Activated gamma-delta T cell (primary cell): ENCODE measurements around the gene ZNF606.
A peak's percentile ranks its signal among the peaks of the same experiment; 100 is the strongest.

Source experiments
- DNase-seq: peaks from one replicate; lab custom pipeline; 2025; lab: John Stamatoyannopoulos, UW
- total RNA-seq, 2 donors: gene quantifications; one replicate each; lab custom pipeline; 2026; lab: John Stamatoyannopoulos, UW

ZNF606 gene
- total RNA-seq, result 32.8 to 42.7 reads per million in 2 donors

DNA sequence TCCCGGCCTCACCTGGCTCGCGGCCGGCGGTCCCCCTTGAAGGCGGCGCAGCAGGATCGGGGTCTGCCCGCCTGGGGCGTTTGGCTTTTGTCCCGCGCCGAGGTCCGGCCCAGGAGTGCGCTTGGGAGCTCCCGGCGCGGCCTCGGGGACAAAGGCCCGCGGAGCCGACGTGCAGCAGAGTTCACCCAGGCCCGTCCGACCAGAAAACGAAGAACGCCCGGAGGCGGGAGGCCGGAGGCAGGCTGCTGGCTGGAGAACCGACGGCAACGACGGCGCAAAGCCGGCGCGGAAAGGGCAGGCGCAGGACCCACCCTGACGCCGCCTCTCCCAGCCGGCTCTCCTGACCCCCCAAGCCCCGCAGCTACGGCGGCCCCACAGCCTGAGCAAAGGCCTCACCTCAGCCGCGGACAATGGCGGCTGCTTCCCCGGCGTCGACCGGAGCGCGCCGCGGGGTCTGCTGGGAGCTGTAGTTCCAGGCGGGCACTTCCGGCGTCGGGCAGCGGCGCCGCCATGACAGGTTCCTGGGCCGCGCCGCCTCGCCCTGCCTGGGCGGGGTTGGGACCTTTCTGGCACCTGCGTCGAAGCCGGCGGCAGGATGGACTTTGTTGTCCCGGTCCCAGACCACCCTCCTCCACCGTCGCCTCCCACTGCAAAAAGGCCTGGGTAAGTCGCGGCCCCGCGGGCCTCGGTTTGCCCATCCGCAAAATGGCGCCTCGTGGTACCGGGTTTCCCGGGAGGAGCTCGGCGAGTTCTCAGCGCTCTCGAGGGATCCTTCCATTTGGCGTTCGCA, at the start of gene ZNF606:
Gene ZNF606, minus strand, starts transcription at position 437 of the 790 bp plus-strand sequence. CDS start 1,501 bp downstream, outside the sequence.
- DNase-seq, result peak; percentile 77

DNA sequence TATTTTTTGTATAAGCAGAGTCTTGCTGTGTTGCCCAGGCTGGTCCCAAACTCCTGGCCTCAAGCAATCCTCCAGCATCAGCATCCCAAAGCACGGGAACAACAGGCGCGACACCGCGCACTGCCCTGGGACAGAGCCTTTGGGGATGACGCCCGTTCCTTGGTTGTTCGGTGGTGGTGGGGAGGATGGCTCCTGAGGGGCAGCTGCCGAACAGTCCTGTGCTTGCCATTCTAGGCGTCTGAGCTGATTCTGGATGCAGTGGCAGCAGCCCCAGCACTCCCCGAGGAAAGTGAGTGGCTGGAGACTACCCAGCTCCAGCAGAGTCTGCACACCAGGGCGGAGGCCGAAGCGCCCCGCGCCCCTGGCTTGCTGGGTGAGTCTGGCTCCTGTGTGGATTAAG, 49.6 kb upstream of the ZNF606 start:
- no peak for DNase-seq

DNA sequence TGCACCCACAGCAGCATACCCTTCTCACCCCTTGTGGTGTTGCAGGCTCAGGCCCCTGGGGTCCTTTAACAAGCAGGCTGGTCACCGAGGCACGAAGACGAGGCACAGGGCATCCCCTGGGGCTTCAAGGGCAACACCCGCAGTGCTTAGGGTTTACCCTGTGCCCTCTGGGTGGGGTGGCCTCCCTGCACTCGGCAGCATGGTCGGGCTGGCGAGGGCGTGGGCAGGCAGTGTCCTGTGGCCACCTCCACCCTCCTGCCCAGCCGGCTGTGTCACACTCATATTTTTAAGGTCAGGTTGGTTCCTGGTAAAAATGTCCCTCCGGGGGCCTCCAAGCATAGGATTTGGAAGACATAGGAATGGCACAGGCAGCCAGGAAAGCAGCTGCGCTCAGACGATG, 45.1 kb upstream of the ZNF606 start:
- DNase-seq, result no peak

DNA sequence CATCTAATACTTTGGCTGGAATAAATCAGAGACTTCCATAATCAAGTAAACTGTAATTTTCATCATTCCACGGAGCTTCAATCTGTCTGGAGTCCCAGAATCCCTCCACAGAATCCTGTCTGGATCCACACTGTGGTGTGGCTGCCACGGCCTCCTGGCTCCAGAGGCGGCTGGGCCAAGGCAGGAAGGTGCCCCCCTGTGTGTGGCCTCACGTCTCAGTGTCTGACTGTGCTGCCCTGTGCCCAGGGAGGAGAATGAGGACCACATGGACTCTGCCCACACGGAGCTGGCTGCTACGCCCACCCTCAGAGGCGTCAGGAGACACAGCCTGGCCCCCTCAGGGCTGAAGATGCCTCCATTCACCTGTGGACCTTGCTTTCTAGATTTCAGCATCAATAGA, 44.2 kb upstream of the ZNF606 start:
- no peak for DNase-seq

DNA sequence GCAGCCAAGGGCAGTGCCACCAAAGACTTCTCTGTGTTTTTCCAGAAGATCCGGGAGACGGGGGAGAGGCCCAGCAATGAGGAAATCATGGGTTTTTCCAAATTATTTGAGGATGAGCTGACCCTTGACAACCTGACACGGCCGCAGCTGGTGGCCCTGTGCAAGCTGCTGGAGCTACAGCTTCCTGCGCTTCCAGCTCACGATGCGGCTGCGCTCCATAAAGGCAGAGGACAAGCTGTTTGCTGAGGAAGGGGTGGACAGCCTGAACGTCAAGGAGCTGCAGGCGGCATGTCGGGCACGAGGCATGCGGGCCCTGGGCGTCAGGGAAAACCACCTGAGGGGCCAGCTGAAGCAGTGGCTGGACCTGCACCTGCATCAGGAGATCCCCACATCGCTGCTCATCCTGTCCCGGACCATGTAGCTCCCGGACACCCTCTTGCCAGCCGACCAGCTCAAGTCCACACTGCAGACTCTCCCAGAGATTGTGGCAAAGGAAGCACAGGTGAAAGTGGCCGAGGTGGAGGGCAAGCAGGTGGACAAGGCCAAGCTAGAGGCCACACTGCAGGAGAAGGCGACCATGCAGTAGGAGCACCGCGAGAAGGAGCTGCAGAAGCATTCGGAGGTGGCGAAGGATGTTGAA, 42.9 kb upstream of the ZNF606 start:
- no peak for DNase-seq

DNA sequence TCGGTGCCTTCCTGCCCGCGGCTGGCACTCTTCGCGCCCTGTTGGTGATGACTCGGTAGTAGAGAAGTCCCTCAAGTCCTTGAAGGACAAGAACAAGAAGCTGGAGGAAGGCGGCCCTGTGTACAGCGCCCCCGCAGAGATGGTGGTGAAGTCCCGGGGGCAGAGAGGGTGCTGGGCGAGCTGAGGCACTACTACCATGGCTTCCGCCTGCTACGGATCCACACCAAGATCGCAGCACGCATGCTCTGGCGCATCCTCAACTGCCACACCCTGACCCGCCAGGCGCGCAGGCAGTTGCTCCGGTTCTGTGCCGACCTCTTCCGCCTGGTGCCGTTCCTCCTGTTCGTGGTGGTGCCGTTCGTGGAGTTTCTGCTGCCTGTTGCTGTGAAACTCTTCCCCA, 42.3 kb upstream of the ZNF606 start:
- DNase-seq, result no peak

DNA sequence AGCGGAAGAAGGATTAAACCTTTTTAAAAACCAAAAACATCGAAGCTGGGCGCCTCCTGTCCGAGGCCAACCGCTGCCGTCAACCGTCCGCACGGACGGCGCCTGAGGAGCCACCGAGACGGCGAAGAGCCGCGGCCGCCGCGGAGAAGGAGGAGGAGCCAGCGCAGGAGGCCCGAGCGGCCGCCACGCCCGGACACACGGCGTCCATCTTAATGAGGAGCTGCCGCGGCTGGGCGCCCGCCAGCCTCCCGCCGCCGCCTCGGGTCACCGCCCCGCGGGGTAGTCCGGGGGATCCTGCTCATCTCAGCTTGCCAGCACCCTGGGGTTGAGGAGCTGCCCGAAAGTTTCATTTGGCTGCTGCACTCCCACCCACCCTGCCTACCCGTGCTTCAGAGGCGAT, 41.8 kb upstream of the ZNF606 start:
- no peak for DNase-seq

DNA sequence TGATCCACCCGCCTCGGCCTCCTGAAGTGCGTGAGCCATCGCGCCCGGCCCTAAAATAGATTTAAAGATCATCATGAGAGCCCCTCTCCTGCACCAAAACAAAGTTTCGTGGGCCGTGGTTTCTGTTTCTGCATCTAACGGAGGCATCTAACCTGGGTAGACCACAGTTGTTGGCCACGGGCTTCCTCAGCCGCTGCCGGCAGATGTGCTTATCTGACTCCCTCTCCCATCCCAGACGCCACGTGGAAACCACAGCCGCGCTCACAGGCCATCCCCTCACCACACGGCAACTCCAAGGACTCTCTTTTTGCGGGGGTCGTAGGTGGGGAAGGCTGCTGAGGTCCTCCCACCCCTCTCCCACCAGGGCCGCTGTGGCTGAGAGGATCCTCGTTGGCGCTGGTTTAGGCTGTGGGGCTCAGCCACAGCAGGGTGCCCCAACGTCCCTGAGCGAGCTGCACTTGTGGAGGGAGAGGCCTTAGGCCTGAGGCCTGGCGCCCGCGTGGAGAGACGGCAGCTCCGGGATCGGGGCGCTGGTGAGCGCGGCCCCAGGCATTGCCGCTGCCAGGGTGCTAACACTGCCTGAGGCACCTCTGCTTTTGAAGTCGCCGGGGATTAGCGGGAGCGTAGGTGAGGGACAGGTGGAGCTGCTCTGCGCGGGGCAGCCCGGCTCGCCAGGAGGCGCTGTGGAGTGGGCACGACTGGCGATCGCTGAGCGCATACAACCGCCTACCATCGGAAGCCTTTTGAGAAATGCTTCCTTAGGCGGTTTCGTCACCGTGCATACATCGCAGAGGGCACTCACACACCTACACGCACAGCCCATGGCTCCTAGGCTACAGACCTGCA, 40.1 kb upstream of the ZNF606 start:
- no peak for DNase-seq

DNA sequence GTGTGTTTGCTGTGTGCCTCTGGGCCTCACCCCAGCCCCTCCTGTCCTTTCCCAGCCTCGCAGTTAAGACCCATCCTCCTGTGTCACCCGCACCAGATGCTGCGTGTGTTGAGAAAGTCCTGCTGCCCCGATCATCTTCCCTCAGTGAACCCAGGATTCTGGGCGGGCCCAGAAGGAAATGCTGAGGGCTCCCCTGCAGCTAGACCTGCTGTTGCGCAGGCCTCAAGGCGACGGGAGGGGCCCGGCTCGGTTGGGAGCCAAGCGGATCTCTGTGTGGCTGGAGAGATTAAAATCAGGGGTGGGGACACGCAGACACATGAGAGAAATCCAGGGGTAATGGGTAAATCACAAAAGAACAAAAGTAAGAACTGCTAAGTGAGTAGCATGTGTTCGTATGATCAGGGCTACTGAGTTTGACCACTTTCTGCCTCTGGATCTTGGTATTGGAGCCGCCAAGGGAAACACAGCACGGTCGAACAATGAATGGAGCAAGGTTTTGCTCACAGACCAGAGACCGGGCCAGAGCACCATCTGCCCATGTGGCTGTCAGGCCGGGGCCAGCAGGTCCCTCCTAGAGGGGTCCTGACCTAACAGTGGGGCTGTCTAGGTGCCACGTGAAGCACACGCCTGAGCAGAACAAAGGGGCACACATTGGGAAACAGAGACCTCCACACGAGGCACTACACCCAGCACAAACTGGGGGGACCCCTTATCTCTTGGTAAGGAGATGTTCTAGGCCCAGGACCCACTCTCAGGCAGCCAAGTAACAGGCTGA, 38.3 kb upstream of the ZNF606 start:
- no peak for DNase-seq

DNA sequence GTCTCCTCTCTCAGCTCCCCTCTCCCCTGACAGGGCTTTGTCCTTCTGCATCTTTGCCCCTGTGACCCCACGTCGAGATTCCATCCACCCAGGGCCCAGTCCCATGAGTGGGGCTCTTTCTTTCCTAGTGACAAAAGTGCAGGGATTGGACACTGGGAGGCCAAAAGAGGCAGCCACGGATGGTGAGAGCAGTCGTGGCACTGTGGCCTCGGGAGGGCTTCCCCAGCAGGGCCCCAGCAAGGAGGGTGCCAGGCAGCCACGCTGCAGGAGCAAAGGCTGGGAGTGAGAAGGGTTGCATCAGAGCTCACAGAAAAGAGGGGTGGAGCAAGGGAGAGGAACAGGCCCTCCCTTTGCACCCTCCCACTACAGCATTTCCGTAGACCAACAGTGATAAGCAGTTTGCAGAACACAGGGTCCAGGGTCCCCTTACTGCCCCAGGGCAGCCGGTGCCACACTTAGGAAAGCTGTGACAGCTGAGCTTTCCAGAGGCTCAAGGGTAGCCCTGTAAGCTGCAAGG, 36.1 kb upstream of the ZNF606 start:
- DNase-seq, result no peak

DNA sequence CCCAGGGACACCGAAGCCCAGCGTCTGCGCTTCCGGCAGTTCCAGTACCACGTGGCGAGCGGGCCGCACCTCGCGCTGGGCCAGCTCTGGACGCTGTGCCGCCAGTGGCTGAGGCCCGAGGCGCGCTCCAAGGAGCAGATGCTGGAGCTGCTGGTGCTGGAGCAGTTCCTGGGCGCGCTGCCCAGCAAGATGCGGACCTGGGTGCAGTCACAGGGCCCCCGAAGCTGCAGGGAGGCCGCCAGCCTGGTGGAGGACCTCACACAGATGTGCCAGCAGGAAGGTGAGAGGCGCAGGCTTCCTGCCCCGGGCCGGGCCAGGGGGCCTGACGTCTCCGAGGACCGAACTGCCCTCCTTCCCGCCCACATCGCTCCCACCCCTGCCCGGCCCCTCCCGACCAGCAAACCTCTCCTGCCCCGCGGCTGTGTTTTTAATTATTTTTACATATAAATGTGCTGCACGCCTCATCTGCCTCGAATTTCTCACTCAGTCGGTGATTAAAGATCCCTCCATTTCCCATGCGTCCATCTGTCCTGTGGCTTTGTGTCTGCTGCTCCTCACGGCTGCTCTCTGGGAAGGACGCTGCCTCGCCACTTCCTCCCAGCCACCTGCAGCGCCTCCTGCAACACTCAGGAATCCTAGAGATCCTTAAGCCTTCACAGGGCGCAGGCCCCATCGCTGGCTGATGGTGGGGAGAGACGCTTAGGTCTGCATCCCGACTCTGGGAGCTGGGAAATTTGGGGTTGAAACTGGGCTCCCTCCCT, 35.5 kb upstream of the ZNF606 start:
- no peak for DNase-seq

DNA sequence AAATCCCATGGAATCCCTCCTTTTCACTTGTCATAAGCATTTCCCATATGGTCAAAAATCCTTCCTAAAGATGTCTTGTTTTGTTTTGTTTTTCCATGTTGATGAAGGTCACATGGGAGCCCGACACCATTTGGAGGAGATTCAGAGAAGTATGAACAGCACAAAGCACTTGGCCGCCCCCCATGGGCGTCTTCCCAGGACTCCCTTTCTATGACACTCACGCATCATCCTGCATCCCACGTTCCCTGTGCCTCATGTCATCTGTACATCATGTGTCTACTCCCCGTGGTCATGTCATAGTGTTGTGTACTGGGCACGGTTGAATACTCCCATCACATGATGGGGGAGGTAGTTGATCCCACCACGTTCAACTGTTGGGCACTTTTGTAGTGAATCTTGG, 33.2 kb upstream of the ZNF606 start:
- no peak for DNase-seq

DNA sequence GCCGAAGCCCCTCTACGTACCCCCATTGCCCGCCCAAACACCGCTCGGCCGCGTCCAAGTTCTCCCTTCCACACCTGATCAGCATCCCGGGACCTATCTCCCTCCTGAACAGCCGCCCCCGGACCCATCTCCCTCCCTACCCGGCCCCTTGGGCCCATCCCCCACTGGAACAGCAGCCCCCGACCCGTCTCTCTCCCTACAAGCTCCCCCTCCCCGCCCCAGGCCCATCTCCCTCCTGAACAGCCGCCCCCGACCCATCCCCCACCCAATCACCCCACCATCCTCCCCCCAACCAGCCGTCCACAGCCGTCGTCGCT, 31.8 kb upstream of the ZNF606 start:
- DNase-seq, result no peak

DNA sequence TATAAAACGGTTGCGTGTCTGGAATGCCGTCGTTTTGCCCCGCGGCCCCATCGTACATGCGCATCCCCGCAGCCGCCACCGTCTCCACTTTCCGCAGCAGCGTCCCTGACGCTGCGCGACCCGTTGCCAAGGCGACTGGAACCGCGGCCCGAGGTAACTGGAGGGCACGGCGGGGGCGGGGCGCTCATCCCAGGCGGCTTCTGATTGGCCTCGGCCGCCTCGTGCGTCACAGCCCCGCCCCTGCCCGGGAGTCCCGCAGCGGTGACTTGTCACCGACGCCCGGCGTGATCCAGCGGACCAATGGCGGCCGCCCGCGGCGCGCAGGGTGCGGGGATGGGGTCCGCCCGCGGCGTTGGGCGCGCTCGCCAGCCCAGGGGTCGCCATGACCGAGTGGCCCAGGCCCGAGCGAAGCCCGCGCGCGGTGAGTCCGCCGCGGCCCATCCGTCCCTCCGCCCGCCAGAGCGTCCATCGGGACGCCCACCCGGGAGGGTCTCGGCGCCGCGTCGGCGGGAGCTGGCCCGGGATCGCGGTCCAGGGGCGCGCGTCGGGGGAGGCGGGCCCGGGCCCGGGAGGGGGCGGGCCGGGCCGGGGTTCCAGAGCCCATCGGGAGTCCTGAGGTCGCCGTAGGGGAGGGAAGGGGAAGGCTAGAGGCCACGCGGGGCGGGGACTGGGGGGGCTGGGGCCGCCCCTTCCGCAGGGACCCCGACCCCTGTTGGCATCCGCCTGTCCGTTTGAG, 31.3 kb upstream of the ZNF606 start, which contains the start of gene ZSCAN1:
Gene ZSCAN1, plus strand, starts transcription at position 285 of the 736 bp plus-strand sequence. CDS start 3,812 bp downstream, outside the sequence.
- no peak for DNase-seq

DNA sequence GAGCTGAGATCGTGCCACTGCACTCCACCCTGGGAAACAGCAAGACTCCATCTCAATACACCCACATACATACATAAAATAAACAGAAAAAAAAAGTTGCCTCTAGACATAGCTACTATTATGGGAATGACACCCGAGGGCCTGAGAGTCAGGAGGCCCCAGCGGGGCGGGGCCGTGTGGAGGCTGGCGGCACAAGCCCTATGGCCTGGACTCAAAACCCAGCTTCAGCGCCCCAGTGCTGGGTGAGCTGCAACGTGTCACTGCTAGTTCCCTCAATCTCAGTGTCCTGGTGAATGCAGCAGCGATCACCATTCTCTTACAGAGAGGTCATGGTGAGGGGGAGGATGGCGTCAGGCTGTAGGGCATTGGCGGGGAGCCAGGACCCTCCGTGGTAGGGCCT, 22.0 kb upstream of the ZNF606 start:
- no peak for DNase-seq

DNA sequence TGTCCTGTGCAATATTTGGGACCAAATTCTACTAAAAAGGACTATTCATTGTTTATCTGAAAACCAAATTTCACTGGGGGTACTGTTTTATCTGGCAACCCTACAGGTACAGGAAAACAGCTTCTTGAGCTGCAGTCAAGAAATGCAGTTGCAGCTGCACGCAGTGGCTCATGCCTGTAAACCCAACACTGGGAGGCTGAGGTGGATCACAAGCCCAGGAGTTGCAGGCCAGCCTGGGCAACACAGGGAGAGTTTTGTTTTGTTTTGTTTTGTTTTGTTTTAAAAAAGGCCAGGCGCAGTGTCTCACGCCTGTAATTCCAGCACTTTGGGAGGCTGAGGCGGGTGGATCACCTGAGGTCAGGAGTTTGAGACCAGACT, 19.7 kb upstream of the ZNF606 start:
- no peak for DNase-seq

DNA sequence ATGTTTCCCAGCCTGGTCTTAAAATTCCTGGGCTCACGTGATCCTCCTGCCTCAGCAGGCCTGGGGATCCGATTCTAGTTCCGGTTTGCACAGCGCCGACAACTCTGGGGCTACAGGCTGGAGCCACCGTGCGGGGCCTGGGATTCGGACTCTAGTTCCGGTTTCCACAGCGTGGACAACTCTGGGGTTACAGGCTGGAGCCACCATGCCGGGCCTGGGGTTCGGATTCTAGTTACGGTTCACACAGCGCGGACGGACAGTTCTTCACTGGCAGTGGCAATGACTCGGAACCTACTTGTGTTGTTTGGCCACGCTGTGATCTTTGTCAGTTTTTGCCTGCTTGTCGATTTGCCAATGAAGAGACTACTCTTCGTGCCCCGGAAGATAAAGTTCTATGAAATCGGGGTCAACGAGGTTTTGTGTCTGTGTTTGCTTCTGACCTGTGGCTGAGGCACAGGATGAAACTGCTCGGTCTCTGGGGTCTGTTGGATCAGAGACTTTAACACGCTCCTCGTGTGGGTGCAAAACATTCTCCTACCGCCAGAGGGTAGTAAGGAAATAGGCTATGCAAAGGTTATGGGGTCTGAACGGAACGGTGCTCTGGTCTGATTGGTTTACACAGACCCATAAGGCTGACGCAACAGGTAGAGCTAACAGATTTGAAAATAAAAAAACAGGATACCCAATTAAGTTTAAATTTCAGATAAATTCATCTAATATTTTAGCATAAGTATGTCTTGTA, 19.1 kb upstream of the ZNF606 start:
- no peak for DNase-seq

DNA sequence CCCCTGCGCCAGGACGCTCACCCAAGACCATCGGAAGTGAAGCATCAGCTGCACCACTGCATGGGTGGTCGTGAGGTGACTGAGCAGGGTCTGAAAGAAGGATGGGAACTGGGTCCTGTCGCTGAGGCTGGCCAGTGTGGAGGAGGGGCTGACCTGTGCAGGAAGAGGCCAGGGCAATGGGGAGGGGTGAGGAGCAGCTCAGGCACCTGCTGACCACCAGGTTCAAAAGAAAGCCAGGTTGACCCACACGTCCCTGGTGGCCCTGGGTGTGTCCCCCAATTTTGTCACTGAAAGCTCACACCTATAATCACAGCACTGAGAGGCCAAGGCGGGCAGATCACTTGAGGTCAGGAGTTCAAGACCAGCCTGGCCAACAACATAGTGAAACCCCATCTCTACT, 17.5 kb upstream of the ZNF606 start:
- no peak for DNase-seq

DNA sequence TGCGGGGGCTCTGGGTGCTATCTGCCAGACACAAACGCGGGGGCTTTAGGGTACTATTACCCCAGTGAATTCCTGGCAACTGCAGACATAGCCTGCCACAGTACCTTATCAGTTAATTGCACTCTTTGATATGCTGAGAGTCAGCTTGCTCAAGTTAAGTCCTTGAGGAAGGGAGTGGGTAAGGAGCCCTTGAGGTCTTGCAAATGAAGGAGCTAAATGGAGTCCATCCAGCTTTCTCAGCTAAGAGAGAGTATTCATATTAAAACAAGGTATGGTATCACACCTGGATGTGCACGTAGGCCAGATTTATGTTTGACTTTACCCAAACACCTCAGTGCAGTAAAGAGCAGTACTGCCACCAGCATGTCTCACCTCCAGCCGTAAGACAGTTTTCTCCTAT, 11.5 kb upstream of the ZNF606 start:
- no peak for DNase-seq

DNA sequence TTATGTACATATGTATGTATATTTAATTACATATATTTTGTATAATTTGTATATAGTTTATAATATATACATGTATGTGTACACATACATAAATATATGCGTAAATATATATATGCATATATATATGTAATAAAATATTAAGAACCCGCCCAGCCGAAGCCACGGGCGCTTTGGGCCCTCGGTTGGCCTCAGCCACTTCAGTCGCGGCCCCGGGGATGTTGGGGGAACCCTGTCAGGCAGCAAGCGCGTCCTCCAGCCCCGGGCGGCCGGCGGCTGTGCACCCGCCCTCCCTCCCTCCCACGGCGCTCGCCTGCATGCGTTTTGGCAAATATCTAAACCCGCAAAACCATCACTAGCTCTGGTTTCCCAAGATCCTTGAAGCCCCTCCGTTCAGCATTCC, 7.9 kb upstream of the ZNF606 start:
- no peak for DNase-seq
